GM12801 (cell line): ENCODE measurements around the gene MEIKIN.

Experiments
- CTCF ChIP-seq: IDR thresholded peaks from one replicate; pipeline ENCODE4 v1.5.1; 2011; ENCODE audit warnings: control low read depth; ENCODE audit not compliant: insufficient read length; ENCODE audit errors: extremely low read depth

The MEIKIN gene

GRCh38 chr5:131952301-131952857 is 6.9 kb upstream of the MEIKIN start:
- no peak for TF ChIP-seq CTCF

DNA sequence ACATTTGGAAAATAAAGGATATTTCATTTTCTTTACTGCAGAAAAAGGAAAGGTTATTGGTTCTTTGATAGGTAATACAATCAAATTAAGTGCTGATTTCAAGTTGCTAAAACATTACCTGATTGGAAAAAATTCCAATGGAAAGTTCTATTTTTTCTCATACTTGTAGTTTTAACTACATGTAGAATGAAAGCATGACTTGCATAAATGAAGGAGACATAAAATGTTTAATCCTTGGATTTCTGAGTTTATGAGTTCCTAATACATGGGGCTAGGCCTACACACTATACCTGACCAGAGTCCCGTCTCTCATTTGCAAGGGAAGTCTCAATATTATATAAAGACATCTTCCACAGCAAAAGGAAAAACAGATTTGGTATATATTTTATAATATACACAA is 5.2 kb upstream of the MEIKIN start:
- no peak for TF ChIP-seq CTCF

GRCh38 chr5:131947445-131947844 is 2.0 kb upstream of the MEIKIN start:
- no peak for TF ChIP-seq CTCF

- no peak for TF ChIP-seq CTCF
These were observed 537 bp downstream of the MEIKIN start for GRCh38 chr5:131944702-131945550.

DNA sequence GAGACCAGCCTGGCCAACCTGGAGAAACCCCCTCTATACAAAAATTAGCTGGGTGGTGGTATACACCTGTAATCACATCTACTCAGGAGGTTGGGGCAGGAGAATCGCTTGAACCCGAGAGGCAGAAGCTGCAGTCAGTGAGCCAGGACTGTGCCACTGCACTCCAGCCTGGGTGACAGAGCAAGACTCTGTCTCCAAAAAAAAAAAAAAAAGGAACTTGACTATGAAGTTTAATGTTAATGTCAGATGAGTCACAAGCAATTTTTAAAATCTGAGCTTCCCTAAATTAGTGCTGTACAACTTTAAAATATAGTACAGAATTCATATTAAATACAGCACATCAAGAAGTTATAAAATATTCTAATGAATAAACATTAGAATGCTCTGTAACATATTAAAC is 1.5 kb downstream of the MEIKIN start:
- no peak for TF ChIP-seq CTCF

DNA sequence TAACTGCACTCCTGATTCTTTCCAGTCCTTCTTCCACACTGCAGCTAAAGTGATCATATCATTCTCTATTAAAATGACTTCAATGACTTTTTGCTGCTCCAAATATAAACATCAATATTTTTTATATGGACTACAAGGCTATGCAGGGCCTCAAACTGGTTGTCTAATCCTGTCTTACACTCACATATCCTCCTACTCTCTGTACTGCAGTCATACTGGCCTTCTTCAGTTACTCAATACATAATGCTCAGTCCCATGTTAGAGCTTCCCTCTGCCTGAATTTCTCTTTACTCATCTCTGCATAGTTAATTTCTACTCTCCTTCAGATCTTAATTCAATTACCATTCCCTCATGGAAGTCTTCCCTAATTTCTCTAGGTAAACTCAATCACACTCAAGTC is 3.4 kb downstream of the MEIKIN start:
- TF ChIP-seq CTCF = no peak

GRCh38 chr5:131939690-131940345 is 5.6 kb downstream of the MEIKIN start:
- TF ChIP-seq CTCF = no peak
